Measurements from ENCODE around the gene OR6C70.

Gene OR6C70

DNA sequence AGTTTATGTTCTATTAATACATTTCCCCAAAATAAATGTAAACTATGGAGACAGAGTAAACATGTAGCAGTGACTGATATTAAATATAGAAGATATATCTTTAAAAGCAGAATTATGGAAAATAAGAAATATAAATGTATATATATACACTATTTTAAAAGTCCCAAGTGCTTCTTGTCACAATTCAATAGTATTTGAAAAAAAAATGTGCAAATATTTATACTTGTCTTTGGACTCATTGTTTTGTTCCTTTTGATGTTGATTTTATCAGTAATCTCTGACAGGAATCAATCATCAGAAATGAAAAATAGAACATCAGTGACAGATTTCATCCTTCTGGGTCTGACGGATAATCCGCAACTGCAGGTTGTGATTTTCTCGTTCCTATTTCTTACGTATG, 44.0 kb downstream of the OR6C70 start, which contains the start of gene OR6C76 (continued):
- TF ChIP-seq, protein P1, sequence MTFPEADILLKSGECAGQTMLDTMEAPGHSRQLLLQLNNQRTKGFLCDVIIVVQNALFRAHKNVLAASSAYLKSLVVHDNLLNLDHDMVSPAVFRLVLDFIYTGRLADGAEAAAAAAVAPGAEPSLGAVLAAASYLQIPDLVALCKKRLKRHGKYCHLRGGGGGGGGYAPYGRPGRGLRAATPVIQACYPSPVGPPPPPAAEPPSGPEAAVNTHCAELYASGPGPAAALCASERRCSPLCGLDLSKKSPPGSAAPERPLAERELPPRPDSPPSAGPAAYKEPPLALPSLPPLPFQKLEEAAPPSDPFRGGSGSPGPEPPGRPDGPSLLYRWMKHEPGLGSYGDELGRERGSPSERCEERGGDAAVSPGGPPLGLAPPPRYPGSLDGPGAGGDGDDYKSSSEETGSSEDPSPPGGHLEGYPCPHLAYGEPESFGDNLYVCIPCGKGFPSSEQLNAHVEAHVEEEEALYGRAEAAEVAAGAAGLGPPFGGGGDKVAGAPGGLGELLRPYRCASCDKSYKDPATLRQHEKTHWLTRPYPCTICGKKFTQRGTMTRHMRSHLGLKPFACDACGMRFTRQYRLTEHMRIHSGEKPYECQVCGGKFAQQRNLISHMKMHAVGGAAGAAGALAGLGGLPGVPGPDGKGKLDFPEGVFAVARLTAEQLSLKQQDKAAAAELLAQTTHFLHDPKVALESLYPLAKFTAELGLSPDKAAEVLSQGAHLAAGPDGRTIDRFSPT (tag by site-specific recombination; IDR thresholded peaks at IDR 0.05) = no peak

DNA sequence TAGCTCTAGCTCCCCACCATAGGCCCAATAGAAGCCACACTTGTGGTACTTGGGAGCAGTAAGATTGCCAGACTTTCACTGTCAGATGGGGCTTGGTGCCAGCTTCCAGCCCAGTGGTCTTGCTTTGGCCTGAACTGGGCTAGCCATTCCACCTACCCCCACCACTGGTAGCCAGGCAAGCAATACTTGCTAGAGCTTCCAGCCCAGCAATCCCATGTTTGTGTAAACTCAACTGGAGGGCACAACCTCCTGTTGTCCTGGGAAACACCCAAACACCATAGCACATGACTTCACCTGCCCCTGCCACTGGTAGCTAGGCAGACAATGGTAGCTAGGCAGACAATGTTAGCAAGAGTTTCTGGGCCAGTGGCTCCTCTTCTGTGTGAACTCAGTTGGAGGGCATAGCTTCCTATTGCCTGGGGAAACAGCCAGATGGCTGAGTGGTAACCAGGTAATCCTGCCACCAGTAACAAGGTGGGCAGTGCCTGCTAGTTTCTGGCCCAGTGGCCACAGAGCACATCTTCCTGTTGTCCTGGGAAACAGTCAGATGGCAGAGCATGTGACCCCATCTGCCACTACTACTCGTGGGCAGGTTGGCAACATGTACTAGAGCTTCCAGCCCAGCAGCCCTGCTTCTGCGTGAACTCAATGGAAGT, 49.5 kb downstream of the OR6C70 start:
- ChIA-PET CTCF (no interaction called here), POLR2A (no interaction called here)
- Histone ChIP-seq H3K4me1 (ENCODE audit: control insufficient read depth, insufficient read depth, low read length) (no peaks in the 10 kb centered on the region), H3K4me3 (ENCODE audit: low read depth, low read length) (no peak overlapping the region), H3K36me3 (ENCODE audit: control insufficient read depth in 2 of 2, insufficient read depth in 1 of 2, low read length in 2 of 2) (no peaks in the 10 kb centered on the region), H3K9me3 (ENCODE audit: control insufficient read depth, insufficient read depth, low read depth, low read length) (no peaks in the 10 kb centered on the region), H3K27ac (ENCODE audit: extremely low read depth, low read depth, low read length) (no peak overlapping the region)
- TF ChIP-seq, protein P2, sequence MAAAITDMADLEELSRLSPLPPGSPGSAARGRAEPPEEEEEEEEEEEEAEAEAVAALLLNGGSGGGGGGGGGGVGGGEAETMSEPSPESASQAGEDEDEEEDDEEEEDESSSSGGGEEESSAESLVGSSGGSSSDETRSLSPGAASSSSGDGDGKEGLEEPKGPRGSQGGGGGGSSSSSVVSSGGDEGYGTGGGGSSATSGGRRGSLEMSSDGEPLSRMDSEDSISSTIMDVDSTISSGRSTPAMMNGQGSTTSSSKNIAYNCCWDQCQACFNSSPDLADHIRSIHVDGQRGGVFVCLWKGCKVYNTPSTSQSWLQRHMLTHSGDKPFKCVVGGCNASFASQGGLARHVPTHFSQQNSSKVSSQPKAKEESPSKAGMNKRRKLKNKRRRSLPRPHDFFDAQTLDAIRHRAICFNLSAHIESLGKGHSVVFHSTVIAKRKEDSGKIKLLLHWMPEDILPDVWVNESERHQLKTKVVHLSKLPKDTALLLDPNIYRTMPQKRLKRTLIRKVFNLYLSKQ (tag by site-specific recombination; IDR thresholded peaks at IDR 0.05; ENCODE audit: borderline replicate concordance) = no peak
- TF ChIP-seq GLIS2 (tag by site-specific recombination; IDR thresholded peaks at IDR 0.05) = no peak
- TF ChIP-seq ZFP41 (tag by site-specific recombination; IDR thresholded peaks at IDR 0.05; ENCODE audit: borderline replicate concordance) = no peak
- TF ChIP-seq, protein P3, sequence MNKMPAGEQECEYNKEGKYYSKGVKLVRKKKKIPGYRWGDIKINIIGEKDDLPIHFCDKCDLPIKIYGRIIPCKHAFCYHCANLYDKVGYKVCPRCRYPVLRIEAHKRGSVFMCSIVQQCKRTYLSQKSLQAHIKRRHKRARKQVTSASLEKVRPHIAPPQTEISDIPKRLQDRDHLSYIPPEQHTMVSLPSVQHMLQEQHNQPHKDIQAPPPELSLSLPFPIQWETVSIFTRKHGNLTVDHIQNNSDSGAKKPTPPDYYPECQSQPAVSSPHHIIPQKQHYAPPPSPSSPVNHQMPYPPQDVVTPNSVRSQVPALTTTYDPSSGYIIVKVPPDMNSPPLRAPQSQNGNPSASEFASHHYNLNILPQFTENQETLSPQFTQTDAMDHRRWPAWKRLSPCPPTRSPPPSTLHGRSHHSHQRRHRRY (tag by site-specific recombination; IDR thresholded peaks at IDR 0.05) = no peak
- no peak for TF ChIP-seq ZBTB17 (tag by site-specific recombination; IDR thresholded peaks at IDR 0.05)
- no peak for TF ChIP-seq ZNF24 (tag by site-specific recombination; IDR thresholded peaks at IDR 0.05)
- no peak for TF ChIP-seq ZNF175 (tag by site-specific recombination; IDR thresholded peaks at IDR 0.05)
- TF ChIP-seq, protein P4, sequence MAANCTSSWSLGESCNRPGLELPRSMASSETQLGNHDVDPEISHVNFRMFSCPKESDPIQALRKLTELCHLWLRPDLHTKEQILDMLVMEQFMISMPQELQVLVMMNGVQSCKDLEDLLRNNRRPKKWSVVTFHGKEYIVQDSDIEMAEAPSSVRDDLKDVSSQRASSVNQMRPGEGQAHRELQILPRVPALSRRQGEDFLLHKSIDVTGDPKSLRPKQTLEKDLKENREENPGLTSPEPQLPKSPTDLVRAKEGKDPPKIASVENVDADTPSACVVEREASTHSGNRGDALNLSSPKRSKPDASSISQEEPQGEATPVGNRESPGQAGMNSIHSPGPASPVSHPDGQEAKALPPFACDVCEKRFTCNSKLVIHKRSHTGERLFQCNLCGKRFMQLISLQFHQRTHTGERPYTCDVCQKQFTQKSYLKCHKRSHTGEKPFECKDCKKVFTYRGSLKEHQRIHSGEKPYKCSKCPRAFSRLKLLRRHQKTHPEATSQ (tag by site-specific recombination; IDR thresholded peaks at IDR 0.05) = no peak
- TF ChIP-seq, protein P5, sequence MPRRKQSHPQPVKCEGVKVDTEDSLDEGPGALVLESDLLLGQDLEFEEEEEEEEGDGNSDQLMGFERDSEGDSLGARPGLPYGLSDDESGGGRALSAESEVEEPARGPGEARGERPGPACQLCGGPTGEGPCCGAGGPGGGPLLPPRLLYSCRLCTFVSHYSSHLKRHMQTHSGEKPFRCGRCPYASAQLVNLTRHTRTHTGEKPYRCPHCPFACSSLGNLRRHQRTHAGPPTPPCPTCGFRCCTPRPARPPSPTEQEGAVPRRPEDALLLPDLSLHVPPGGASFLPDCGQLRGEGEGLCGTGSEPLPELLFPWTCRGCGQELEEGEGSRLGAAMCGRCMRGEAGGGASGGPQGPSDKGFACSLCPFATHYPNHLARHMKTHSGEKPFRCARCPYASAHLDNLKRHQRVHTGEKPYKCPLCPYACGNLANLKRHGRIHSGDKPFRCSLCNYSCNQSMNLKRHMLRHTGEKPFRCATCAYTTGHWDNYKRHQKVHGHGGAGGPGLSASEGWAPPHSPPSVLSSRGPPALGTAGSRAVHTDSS (tag by site-specific recombination; IDR thresholded peaks at IDR 0.05) = no peak
